Measurements from ENCODE around the gene MPRIP. TPM values are rescaled to one million over a fixed set of nuclear protein-coding genes. Genes with fewer than 3 reads are reported as not detected.
A peak's percentile ranks its signal among the peaks of the same experiment; 100 is the strongest.

Gene MPRIP
- total RNA-seq, 1 experiment from 2014 or later: 443 TPM

GRCh38 chr17:17151055-17151454, 108.8 kb downstream of the MPRIP start:
- Histone ChIP-seq H3K36me3 (ENCODE audit: low read depth) (peaks cover 69% of the 10 kb centered on the region), H3K27me3 (ENCODE audit: insufficient read depth, low read depth) (no peaks in the 10 kb centered on the region), H3K4me1 (replicated peaks; ENCODE audit: insufficient read depth) (no peaks in the 10 kb centered on the region), H2AFZ (no peak overlapping the region), H3F3A (ENCODE audit: insufficient read depth, low read depth) (peaks cover 69% of the 10 kb centered on the region), H3K79me2 (ENCODE audit: low read depth) (0 out of 2 replicates have a peak, but pooled peaks cover 24% of the 10 kb centered on the region), H4K20me1 (ENCODE audit: insufficient read depth) (peaks cover 65% of the 10 kb centered on the region), H3K27ac (0 out of 2 replicates have a peak overlapping the region, but pooled peaks have one; percentile 28), H3K4me3 (no peak overlapping the region), H3K4me2 (no peak overlapping the region), H3K9me2 (ENCODE audit: insufficient read depth) (no peaks in the 10 kb centered on the region), H3K9me3 (ENCODE audit: insufficient read depth, low read depth) (no peaks in the 10 kb centered on the region)
- TF ChIP-seq EZH2 (IDR thresholded peaks at IDR 0.05; ENCODE audit: low read depth) (no peak), CTCF (conservative IDR thresholded peaks at IDR 0.05) (no peak)
- BruUV-seq (replicated peaks): no TSS peak
- ChIA-PET CTCF (no interaction called here), POLR2A (ENCODE audit: unreplicated experiment) (interaction anchor here (0.6 kb wide), 1 partner anchor 16 kb away, joined by 4 read pairs; no protein-coding TSS in a partner anchor)
- peak in 1 of 2 experiments; percentile 15 for DNase-seq
- intact Hi-C loops (cut with micrococcal nuclease; ENCODE audit: unreplicated experiment): loop anchor here (5.0 kb wide), 1 partner anchor 99 kb away; no protein-coding TSS in a partner anchor

GRCh38 chr17:17151541-17151940, 109.3 kb downstream of the MPRIP start:
- Histone ChIP-seq H2AFZ (no peak overlapping the region), H3K79me2 (ENCODE audit: low read depth) (0 out of 2 replicates have a peak, but pooled peaks cover 24% of the 10 kb centered on the region), H3K9me2 (ENCODE audit: insufficient read depth) (no peaks in the 10 kb centered on the region), H4K20me1 (ENCODE audit: insufficient read depth) (peaks cover 69% of the 10 kb centered on the region), H3F3A (ENCODE audit: insufficient read depth, low read depth) (peaks cover 66% of the 10 kb centered on the region), H3K4me3 (no peak overlapping the region), H3K4me1 (replicated peaks; ENCODE audit: insufficient read depth) (no peaks in the 10 kb centered on the region), H3K4me2 (no peak overlapping the region), H3K27ac (peak overlapping the region; percentile 28; the same call in 1 of the 2 replicates), H3K9me3 (ENCODE audit: insufficient read depth, low read depth) (no peaks in the 10 kb centered on the region), H3K27me3 (ENCODE audit: insufficient read depth, low read depth) (no peaks in the 10 kb centered on the region), H3K36me3 (ENCODE audit: low read depth) (peaks cover 69% of the 10 kb centered on the region)
- no peak for DNase-seq
- BruUV-seq (replicated peaks): no TSS peak
- intact Hi-C loops (cut with micrococcal nuclease; ENCODE audit: unreplicated experiment): loop anchor here (5.0 kb wide), 1 partner anchor 99 kb away; no protein-coding TSS in a partner anchor
- TF ChIP-seq EZH2 (IDR thresholded peaks at IDR 0.05; ENCODE audit: low read depth): no peak
- no peak for TF ChIP-seq CTCF (conservative IDR thresholded peaks at IDR 0.05)
- ChIA-PET CTCF (no interaction called here), POLR2A (ENCODE audit: unreplicated experiment) (interaction anchor here (0.7 kb wide), 1 partner anchor 80 kb away, joined by 6 read pairs; no protein-coding TSS in a partner anchor)

- no peaks in the 10 kb centered on the region for H3K4me1 ChIP-seq (replicated peaks; ENCODE audit: insufficient read depth)
- peaks cover 65% of the 10 kb centered on the region for H3F3A ChIP-seq (ENCODE audit: insufficient read depth, low read depth)
- peak overlapping the region; percentile 28; the same call in 1 of the 2 replicates for H3K27ac ChIP-seq
- TF ChIP-seq EZH2 (IDR thresholded peaks at IDR 0.05; ENCODE audit: low read depth) (no peak), CTCF (conservative IDR thresholded peaks at IDR 0.05) (no peak)
- intact Hi-C loops (cut with micrococcal nuclease; ENCODE audit: unreplicated experiment): loop anchor here (2.0 to 5.0 kb wide), 2 partner anchors 100 to 149 kb away; no protein-coding TSS in a partner anchor
- H3K4me3 ChIP-seq: no peak overlapping the region
- no peaks in the 10 kb centered on the region for H3K9me2 ChIP-seq (ENCODE audit: insufficient read depth)
- no peaks in the 10 kb centered on the region for H3K9me3 ChIP-seq (ENCODE audit: insufficient read depth, low read depth)
- ChIA-PET CTCF (no interaction called here), POLR2A (ENCODE audit: unreplicated experiment) (interaction anchor here (0.7 kb wide), 1 partner anchor 81 kb away, joined by 6 read pairs; no protein-coding TSS in a partner anchor)
- H3K4me2 ChIP-seq: no peak overlapping the region
- no TSS peak for BruUV-seq (replicated peaks)
- peaks cover 71% of the 10 kb centered on the region for H3K36me3 ChIP-seq (ENCODE audit: low read depth)
- 0 out of 2 replicates have a peak, but pooled peaks cover 24% of the 10 kb centered on the region for H3K79me2 ChIP-seq (ENCODE audit: low read depth)
- peaks cover 73% of the 10 kb centered on the region for H4K20me1 ChIP-seq (ENCODE audit: insufficient read depth)
- H2AFZ ChIP-seq: no peak overlapping the region
- H3K27me3 ChIP-seq (ENCODE audit: insufficient read depth, low read depth): no peaks in the 10 kb centered on the region
- peak in 1 of 2 experiments; percentile 83 for DNase-seq
Observed at GRCh38 chr17:17151962-17152361, 109.7 kb downstream of the MPRIP start.

All from PC-9 (cell line).